Esophagus muscularis mucosa (tissue), 4 donors: ENCODE measurements around the gene ZNF213.

Experiments
- CTCF ChIP-seq, 3 experiments: fragments of 200-600 bp in 2 of 3; fragments of 450-650 bp in 1 of 3; sonication (generic) in 2 of 3; IDR thresholded peaks; one replicate each; pipeline ENCODE4 v1.5.1; 2017 to 2019; ENCODE audit warnings: antibody characterized with exemption in 3 of 3, mild to moderate bottlenecking in 2 of 3, moderate library complexity in 1 of 3
- EP300 ChIP-seq: sonication (generic); formaldehyde crosslinking; IDR thresholded peaks from one replicate; pipeline ENCODE4 v1.6.1; 2017; ENCODE audit warnings: antibody characterized with exemption
- POLR2AphosphoS5 ChIP-seq, 2 donors: sonication (generic); formaldehyde crosslinking; IDR thresholded peaks; one replicate each; pipeline ENCODE4 v1.6.1; 2017; ENCODE audit warnings: antibody characterized with exemption in 2 of 2

DNA sequence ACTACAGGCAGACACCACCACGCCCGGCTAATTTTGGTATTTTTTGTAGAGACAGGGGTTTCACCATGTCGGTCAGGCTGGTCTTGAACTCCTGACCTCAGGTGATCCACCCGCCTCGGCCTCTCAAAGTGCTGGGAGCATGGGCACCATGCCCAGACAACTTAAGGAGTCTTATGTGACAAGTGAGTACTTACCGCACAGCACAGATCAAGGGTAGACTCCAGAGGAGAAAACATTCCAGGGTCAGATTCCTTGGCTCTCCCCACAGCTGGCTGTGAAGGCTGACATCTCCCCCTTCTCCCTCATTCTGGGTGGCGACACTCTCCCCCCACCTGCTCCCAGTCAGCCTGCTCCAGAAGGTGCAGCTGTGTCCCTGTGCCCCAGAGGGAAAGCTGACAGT is 46.4 kb upstream of the ZNF213 start:
- TF ChIP-seq POLR2AphosphoS5 (IDR thresholded peaks at IDR 0.05) (no peak), CTCF (IDR thresholded peaks at IDR 0.05) (no peak), EP300 (no peak)
